H1 (cell line): ENCODE results near the gene SCGB2B2. TPM values are rescaled to one million over a fixed set of nuclear protein-coding genes. Genes with fewer than 3 reads are reported as not detected.

Source experiments
- CBX8 ChIP-seq: fragments of 300-800, 300-1000 bp; sonication (generic); IDR thresholded peaks from 2 replicates; pipeline ENCODE4 v1.7.1; 2016; ENCODE audit warnings: low read depth, low read length, borderline replicate concordance
- CTBP2 ChIP-seq: IDR thresholded peaks from 2 replicates; pipeline ENCODE4 v1.7.0; 2011; ENCODE audit warnings: borderline replicate concordance, mild to moderate bottlenecking, moderate library complexity, mixed read lengths, low read length; ENCODE audit not compliant: insufficient read depth, insufficient read length
- CTCF ChIP-seq, 3 experiments: IDR thresholded peaks; 1 replicate in 2 of 3; 2 replicates in 1 of 3; pipeline versions ENCODE4 v1.5.1 to v1.6.1; 2011; ENCODE audit warnings: low read length in 3 of 3, mild to moderate bottlenecking in 3 of 3, inconsistent platforms in 2 of 3, low read depth in 1 of 3, moderate library complexity in 1 of 3; ENCODE audit not compliant: insufficient read depth in 1 of 3; ENCODE audit errors: control extremely low read depth in 1 of 3
- RBBP5 ChIP-seq: IDR thresholded peaks from 2 replicates; pipeline ENCODE4 v1.7.1; 2012; ENCODE audit warnings: low read depth, mild to moderate bottlenecking, inconsistent platforms, low read length, moderate library complexity, borderline replicate concordance
- SP2 ChIP-seq: IDR thresholded peaks from 2 replicates; pipeline ENCODE4 v1.6.1; 2012; ENCODE audit warnings: mild to moderate bottlenecking, low read length, inconsistent platforms
- polyA plus RNA-seq, 7 experiments: library from polyadenylated mRNA; depleted of rRNA in 3 of 7; stranded (reverse) in 5 of 7; unstranded in 2 of 7; fragments of >200 nt in 5 of 7; fragments of 200-250 nt in 2 of 7; gene quantifications; 1 replicate in 5 of 7; 2 replicates in 1 of 7; 4 replicates in 1 of 7; pipeline versions ENCODE4 v1.2.1 to v1.2.3, GENCODE V29; 2011 to 2013; ENCODE audit warnings: missing spikeins in 2 of 7, mixed read lengths in 2 of 7
- total RNA-seq: library from RNA; stranded (reverse); fragmentation: NEBNext Ultra II Directional; extraction: Animal tissue kit (Norgen Biotek cat#: 25700); gene quantifications from 2 replicates; pipeline ENCODE4 v1.2.1, GENCODE V29; 2021

Gene SCGB2B2
- total and polyA plus RNA-seq, 2 of the 8 experiments (the other 6 are each of a cell fraction or from before 2014, with no cell fraction given): 0.09 TPM; not detected in 1

DNA sequence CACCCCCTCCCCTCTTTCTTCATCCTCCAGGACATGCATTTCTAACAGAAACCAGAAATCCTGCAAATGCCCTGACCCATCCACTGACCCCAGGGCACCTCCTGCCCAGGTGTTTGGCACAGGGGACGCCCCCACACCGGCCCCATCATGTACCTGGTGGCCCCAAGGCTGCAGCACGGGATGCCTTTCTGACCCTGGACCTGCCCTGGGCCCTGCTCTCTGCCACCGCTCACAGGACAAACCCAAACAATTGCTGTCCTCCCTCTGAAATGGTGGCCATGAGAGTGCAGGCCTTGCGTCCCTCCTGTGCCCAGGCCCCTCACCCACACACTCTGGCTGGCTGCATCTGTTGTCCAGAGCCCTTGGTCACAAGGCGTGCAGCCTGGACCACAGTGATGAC lies 12.1 kb downstream of the SCGB2B2 start (continued):
- TF ChIP-seq CTCF (IDR thresholded peaks at IDR 0.05; ENCODE audit: control extremely low read depth in 1 of 3, insufficient read depth in 1 of 3, low read depth in 1 of 3, low read length in 3 of 3): no peak
- TF ChIP-seq CTBP2: no peak
- no peak for TF ChIP-seq RBBP5
- no peak for TF ChIP-seq SP2
- TF ChIP-seq CBX8: no peak
